C4-2B (cell line): ENCODE results near the gene C16orf86.

Experiments used
- H3K27ac ChIP-seq: fragments of 450-650 bp; 2 replicates; pipeline ENCODE4 v1.5.1; 2017
- ZFX ChIP-seq: fragments of 450-650 bp; IDR thresholded peaks from 2 replicates; pipeline ENCODE4 v1.6.1; 2017
- TF ChIP-seq, protein P1 (sequence below): fragments of 450-650 bp; conservative IDR thresholded peaks from 2 replicates; pipeline ENCODE4 v1.5.1; 2017; ENCODE audit warnings: mild to moderate bottlenecking

The C16orf86 gene

GRCh38 chr16:67660564-67661028 lies 6.0 kb upstream of the C16orf86 start, which contains the start of gene PARD6A:
TSS of gene PARD6A (plus strand) at chr16:67660960. CDS start at chr16:67661039, 79 bp downstream.
- no peak for TF ChIP-seq ZFX
- peak within 1 kb of the TSS; percentile 80 for H3K27ac ChIP-seq

- H3K27ac ChIP-seq: peak overlapping the region; percentile 80
- TF ChIP-seq ZFX: no peak
- TF ChIP-seq, protein P1, sequence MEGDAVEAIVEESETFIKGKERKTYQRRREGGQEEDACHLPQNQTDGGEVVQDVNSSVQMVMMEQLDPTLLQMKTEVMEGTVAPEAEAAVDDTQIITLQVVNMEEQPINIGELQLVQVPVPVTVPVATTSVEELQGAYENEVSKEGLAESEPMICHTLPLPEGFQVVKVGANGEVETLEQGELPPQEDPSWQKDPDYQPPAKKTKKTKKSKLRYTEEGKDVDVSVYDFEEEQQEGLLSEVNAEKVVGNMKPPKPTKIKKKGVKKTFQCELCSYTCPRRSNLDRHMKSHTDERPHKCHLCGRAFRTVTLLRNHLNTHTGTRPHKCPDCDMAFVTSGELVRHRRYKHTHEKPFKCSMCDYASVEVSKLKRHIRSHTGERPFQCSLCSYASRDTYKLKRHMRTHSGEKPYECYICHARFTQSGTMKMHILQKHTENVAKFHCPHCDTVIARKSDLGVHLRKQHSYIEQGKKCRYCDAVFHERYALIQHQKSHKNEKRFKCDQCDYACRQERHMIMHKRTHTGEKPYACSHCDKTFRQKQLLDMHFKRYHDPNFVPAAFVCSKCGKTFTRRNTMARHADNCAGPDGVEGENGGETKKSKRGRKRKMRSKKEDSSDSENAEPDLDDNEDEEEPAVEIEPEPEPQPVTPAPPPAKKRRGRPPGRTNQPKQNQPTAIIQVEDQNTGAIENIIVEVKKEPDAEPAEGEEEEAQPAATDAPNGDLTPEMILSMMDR: no peak
These were observed 5.4 kb upstream of the C16orf86 start for GRCh38 chr16:67661101-67661761.

DNA sequence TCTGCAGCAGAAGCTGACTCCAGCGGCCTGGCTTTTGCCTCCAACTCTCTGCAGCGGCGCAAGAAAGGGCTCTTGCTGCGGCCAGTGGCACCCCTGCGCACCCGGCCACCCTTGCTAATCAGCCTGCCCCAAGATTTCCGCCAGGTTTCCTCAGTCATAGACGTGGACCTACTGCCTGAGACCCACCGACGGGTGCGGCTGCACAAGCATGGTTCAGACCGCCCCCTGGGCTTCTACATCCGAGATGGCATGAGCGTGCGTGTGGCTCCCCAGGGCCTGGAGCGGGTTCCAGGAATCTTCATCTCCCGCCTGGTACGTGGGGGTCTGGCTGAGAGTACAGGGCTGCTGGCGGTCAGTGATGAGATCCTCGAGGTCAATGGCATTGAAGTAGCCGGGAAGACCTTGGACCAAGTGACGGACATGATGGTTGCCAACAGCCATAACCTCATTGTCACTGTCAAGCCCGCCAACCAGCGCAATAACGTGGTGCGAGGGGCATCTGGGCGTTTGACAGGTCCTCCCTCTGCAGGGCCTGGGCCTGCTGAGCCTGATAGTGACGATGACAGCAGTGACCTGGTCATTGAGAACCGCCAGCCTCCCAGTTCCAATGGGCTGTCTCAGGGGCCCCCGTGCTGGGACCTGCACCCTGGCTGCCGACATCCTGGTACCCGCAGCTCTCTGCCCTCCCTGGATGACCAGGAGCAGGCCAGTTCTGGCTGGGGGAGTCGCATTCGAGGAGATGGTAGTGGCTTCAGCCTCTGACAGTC lies 4.5 kb upstream of the C16orf86 start:
- TF ChIP-seq ZFX: no peak
- TF ChIP-seq, protein P1: no peak
- peak overlapping the region; percentile 80; the same call in 1 of the 2 replicates for H3K27ac ChIP-seq

DNA sequence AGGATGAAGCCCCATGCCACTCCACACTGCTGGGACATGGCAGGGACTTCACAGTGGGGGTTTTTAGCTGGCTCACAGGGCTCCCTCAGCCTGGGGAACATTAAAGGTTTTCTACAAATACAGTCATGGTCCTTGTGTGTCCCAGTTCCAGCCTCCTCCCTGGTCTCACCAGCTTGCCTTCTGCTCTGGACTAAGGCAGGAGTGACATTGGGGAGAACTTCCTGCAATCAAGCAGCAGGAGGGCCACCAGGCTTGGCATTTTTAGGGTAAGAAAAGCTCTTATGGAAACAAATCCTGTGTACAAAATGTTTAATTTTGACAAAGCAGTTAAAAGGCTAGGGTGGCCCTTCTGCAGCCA lies 4.0 kb upstream of the C16orf86 start:
- TF ChIP-seq, protein P1: no peak
- TF ChIP-seq ZFX: no peak
- H3K27ac ChIP-seq: no peak overlapping the region

DNA sequence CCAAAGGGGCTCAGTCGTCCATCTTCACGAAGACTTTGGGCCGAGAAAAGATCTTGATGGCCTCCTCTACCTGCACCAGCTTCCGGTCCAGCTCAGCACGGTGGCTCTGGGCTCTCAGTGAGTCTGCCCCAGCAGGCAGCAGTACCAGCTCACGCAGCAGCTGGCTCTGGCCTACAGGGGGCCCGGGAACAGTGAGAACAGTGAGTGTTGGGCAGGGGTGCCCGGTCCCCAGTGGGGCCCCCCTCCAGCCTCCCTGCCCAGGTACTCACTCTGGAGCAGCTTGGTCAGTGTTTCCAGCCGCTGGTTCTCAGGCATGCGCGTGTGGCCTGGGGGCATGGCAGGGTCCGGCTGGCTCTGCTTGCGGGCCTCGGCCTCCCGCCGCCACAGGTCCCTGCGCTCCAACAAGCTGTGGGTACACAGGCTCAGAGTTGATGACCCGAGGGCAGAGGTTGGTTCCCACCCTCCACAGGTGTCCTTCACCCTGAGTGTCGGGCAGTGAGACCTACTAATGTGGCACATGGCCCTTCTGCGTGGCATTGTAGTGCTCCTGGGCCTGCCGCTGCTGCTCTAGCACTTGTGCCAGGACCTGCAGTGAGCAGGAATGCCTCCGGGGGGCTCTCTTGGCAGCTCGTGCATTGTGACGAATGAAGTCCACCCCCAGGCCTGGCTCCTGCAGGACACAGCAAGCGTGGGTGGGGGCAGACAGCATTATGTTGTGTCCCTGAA lies 3.3 kb upstream of the C16orf86 start:
- TF ChIP-seq ZFX: no peak
- TF ChIP-seq, protein P1: peak; percentile 37; the same call in 1 of the 2 replicates
- no peak overlapping the region for H3K27ac ChIP-seq

DNA sequence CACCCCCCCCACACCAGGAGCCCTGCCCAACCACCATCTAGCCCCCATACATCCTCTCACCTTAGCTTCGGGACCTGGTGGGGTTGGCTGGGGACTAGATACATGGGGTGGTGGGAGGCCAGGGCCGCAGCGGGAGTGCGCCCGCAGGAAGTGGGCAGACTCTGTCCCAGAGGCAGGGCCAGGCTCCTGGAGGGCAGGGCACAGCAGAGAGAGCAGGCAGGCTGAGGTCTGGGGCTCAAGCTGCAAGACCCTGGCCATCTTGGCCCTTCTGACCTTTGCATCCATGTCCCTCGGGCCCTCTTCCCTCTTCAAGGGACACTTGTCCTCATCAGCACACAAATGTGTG lies 2.8 kb upstream of the C16orf86 start:
- TF ChIP-seq ZFX: no peak
- TF ChIP-seq, protein P1: peak; percentile 22; the same call in 1 of the 2 replicates
- no peak overlapping the region for H3K27ac ChIP-seq

- no peak for TF ChIP-seq ZFX
- TF ChIP-seq, protein P1: no peak
- H3K27ac ChIP-seq: no peak overlapping the region
These were observed 2.4 kb upstream of the C16orf86 start for GRCh38 chr16:67664258-67664657.
